Raji (cell line): ENCODE data around the gene PLXNA1.

ENCODE experiments used
- POLR2A ChIP-seq: IDR thresholded peaks from 2 replicates; pipeline ENCODE4 v1.6.1; 2011; ENCODE audit warnings: low read depth, low read length, control low read depth; ENCODE audit not compliant: insufficient read depth

The PLXNA1 gene

GRCh38 chr3:127022849-127023248, 39.9 kb downstream of the PLXNA1 start:
- TF ChIP-seq POLR2A: no peak

GRCh38 chr3:127025456-127025855, 42.5 kb downstream of the PLXNA1 start:
- no peak for TF ChIP-seq POLR2A

DNA sequence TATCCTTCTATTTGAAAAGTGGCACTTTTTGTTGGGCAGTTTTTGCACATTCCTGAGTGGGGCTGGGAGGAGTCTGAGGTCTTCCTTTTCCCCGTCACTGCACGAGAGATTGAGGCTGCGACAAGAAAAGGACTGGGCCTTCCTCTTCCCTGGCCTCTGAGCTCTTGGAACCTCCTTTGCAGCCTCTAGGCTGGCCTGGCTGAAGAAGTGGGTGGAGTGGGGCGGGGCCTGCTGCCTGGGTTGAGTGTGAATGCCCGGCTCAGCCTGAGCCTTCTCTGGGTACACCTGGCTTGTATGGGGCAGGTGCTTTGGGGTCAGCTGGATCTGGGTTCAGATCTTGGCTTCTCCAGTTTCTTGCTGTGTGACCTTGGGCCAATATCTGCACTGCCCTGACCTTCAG, 43.1 kb downstream of the PLXNA1 start:
- no peak for TF ChIP-seq POLR2A

DNA sequence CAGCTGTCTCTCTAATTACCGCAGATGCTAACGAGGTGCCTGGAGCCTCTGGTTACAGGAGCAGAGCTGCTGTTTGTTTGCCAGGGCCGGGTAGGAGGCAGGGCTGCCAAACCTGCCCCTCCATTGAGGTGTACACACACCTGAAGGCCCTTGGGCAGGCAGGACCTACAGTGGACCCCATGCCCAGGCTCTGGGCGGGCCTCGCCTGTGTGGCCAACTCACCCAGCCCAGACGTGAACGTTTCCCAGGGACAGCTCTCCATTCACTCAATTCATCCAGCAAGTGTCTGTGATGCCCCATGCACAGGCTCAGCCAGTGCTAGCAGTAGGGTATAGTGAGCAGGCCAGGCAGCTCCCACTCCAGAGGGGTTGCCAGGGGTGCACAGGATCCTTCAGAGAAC, 43.7 kb downstream of the PLXNA1 start:
- no peak for TF ChIP-seq POLR2A

DNA sequence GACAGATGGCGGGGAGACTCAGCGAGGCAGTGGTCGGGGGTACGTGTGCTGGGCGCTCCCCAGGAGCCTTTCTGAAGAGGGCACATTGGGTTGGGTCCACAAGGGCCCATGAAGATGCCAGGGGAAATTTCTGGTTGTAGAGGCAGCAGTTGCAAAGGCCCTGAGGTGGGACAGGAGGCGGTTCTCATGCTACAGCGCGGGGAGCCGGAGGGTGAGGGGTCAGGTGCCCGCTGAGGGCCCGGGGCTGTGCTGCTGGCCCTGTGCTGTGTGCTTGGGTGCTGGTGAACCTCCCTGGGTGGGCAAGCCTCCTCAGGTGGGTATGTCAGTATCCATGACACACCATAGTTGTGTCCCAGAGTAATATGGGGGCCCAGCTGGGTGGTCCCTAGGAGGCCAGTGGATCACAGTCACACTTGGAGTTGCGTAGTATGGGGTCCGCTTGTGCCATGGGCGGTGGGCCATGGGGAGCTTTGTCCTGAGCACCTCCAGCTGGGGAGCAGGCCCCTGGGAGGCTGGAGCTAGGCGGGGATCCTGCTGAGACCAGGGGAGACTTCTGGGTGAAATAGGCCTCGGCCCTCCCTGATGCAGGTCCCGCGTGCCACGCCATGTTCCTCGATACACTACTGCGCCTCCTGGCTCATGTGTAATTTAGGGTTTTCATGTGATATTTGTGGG, 44.3 kb downstream of the PLXNA1 start:
- TF ChIP-seq POLR2A: no peak

GRCh38 chr3:127027811-127028548, 45.1 kb downstream of the PLXNA1 start:
- no peak for TF ChIP-seq POLR2A

DNA sequence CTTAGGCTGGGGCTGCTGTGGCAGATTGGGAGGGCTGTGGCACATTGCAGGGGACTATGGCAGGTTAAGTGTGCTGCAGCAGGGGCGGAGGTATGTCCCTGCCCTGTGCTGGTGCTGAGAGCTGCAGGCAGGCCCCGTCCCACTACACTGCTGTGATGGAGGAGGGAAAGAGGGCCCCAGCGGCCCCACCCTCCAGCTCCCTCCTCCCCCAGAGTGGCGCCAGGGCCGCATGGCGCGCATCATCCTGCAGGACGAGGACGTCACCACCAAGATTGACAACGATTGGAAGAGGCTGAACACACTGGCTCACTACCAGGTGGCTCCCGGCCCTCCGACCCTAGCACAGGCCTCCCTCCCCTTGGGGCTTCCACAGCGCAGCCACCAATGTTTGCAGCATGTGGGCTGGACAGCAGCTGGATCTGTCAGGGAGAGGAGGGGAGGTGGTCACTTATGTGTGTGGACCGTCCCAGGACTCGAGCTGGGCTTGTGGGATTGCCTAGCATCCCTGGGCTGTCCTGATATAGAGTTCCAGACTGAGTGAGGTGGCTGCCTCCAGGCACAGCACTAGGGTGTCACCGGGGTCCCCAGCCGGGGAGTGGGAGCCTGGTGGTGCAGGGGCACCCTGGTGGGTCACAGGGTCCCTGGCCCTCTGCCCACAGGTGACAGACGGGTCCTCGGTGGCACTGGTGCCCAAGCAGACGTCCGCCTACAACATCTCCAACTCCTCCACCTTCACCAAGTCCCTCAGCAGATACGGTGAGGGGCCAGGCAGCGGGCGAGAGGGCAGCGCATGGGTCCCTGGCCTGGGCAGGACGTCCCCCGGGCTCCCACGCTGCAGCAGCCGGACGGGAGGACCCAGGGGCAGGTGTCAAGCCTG, 46.1 kb downstream of the PLXNA1 start:
- TF ChIP-seq POLR2A: no peak

- TF ChIP-seq POLR2A: no peak
These were observed 47.0 kb downstream of the PLXNA1 start for GRCh38 chr3:127029658-127030507.

DNA sequence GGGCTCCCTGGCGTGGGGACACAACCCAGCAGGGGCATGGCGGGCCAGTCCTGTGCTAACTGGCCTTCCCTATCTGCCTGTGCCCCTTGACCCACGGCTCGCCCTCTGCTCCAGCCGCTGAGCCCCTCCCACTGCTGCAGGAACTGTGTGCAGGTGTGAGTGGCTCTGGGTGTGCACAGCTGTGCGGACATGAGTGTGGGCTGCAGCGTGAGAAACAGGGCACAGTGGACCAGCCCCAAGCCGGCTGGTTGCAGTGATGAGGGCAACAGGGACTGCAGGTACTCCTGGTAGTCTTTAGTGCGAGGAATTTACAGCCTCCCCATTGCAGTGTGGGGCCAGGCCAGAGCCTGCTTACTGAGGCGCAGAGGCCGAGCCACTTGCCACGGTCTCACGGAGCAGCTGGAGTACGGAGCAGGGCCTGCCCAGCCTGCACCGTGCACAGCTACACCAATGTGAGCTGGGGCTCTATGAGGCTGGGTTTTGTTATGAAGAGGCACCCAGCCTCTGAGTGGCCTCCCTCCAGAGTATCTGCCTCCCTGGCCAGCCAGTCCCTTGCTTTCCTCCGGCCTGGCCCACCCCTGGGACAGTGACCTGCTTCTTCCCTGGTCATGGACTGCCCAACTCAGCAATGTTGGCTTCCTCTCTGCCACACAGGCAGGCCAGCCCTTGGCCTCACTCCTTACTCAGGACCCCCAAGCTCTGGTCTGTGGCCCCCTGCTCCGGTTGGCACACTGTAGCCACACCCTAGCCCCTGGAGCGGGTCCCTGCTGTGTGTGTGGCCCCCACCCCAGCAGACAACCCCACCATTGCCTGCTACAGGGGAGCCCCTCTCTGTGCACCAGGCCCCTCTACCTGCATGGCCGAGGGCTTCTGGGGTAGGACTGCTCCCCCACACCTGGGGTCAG, 47.8 kb downstream of the PLXNA1 start:
- no peak for TF ChIP-seq POLR2A

- no peak for TF ChIP-seq POLR2A
These were observed 48.5 kb downstream of the PLXNA1 start for GRCh38 chr3:127031413-127031810.

GRCh38 chr3:127031845-127032244, 48.9 kb downstream of the PLXNA1 start:
- TF ChIP-seq POLR2A: no peak

- no peak for TF ChIP-seq POLR2A
These were observed 49.5 kb downstream of the PLXNA1 start for GRCh38 chr3:127032296-127032990.
